ENCODE data around the gene MMP17. TPM values are rescaled to one million over a fixed set of nuclear protein-coding genes. Genes with fewer than 3 reads are reported as not detected.
"Not testable (repeated sequence)": the region's sequence is repeated elsewhere in the genome, so short reads cannot be mapped to it uniquely, and the experiment has no call there.

MMP17 gene
- polyA plus RNA-seq, 3 donors, result 0.81 to 2.5 (median 1.2) TPM

DNA sequence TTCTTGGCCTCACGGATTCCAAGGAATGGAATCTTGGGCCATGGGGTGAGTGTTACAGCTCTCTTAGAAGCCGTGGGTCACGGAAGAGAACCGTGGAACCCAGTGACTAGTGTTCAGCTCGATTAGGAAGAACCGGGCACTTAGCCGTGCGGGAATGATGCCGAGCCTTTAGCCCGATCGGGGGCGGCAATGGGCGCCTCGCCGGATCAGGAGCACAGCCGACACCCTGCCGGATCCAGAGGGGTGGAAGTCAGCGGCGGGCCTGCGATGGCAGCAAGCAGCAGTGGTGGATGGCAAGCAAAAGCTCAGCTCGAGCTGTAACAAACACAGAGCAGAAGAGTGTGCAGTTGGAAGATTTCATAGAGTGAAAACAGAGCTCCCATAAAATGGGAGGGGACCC lies 45.1 kb downstream of the MMP17 start:
- no peak for DNase-seq (ENCODE audit: extremely low read depth in 1 of 11, low read depth in 9 of 11, low spot score in 4 of 11)

DNA sequence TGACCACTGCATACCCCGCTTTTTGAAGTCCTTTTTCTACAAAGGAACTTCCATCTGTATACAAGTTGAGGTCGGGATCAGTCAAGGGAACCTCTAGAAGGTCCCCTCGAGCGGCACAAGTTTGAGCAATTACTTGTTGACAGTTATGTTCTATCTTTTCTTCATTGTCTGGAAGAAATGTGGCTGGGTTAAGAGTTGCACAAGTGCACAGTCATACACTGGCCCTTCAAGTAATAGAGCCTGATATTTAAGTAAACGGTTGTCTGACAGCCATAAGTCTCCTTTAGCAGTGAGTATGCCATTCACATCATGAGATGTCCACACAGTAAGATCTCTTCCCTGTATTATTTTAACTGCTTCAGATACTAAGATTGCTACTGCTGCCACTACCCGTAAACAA lies 46.8 kb downstream of the MMP17 start:
- not testable (repeated sequence) for DNase-seq (ENCODE audit: extremely low read depth in 1 of 11, low read depth in 9 of 11, low spot score in 4 of 11)

DNA sequence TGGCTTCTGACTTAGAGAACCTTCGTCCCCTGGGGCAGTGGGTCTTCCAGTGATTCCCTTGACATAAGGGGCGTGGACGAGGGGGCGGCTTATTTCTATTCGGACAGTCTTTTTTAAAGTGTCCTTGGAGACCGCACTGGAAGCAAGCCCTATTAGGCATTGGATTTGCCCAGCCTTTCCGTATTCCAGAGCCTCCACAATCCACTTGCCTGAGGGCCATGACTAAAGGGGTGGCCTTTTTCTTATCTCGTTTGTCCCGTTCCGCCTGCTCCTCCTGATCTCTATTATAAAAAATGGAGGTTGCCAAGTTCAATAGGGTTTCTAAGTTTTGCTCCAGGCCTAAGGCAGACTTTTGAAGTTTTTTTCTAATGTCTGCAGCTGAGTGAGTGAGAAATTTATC lies 49.0 kb downstream of the MMP17 start:
- DNase-seq (ENCODE audit: extremely low read depth in 1 of 11, low read depth in 9 of 11, low spot score in 4 of 11), result not testable (repeated sequence)

DNA sequence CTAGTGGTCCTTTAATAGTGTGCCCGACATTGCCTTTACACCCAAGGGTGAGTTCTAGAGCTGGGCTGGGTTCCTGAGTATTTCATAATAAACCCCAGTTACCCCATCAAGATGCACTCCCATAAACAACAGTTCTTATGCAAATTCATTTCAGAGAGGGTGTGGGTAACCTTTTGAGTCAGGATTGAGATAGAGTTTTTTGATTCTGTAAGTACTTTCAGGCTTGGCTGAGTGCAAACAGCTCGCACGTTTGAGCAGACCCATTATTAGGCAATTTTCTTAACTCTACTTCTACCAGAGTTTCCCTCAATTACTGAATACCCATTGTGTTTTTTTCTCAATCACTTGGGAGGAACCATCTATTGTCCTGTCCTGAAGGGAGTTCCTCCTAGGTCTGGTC lies 50.2 kb downstream of the MMP17 start:
- DNase-seq (ENCODE audit: extremely low read depth in 1 of 11, low read depth in 9 of 11, low spot score in 4 of 11), result not testable (repeated sequence)

DNA sequence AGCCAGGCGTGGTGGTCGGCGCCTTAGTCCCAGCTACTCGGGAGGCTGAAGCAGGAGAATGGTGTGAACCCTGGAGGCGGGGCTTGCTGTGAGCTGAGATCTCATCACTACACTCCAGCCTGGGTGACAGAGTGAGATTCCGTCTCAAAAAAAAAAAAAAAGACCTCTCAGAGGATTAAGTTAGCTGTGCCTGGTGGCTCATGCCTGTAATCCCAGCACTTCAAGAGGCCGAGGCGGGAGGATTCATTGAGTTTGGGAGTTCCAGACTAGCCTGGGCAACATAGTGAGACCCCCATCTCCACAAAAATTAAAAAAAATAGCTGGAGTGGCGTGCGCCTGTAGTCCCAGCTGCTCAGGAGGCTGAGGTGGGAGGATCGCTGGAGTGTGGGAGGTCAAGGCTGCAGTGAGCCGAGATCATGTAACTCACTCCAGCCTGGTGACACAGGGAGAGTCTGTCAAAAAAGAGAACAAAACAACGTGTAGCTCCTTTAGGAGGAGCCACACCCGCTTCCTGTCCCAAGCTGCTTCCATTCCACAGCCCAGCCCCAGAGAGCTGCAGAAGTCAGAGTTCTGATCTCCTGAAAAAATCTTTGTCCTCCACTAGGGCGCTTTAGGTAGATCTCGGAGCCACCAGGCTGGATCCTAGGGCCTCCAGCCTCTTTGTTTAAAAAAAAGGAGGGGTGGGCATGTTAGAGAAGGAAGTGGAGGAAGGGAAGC lies 54.8 kb downstream of the MMP17 start:
- no peak for DNase-seq (ENCODE audit: extremely low read depth in 1 of 11, low read depth in 9 of 11, low spot score in 4 of 11)

DNA sequence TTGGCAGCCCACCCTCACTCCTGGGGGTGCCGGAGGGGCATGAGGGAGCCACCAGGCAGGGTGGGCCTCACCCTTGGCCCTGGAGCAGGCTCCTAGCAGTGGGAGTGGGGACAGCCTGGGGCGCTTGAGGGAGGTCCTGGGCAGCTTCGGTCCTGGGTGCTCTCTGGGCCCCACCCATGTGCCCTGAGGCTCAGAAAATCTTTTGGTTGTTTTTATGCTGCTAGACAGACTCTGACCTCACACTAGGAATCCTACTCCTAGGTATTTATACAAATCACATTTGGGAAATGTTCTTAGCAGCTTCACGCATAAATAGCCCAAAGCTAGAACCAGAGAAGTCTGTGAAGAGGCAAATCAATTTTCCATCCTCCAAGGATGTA lies 55.3 kb downstream of the MMP17 start:
- no peak for DNase-seq (ENCODE audit: extremely low read depth in 1 of 11, low read depth in 9 of 11, low spot score in 4 of 11)

DNA sequence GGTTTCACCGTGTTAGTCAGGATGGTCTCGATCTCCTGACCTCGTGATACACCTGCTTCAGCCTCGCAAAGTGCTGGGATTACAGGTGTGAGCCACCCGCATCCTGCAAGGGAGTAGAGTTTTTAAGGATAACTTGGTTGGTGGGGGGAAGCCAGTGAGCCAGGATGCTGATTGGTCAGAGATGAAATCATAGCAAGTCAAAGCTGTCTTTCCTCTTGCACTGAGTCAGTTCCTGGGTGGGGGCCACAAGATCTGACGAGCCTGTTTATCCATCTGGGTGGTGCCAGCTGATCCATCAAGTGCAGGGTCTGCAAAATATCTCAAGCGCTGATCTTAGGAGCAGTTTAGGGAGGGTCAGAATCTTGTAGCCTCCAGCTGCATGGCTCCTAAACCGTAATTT lies 56.9 kb downstream of the MMP17 start:
- not testable (repeated sequence) for DNase-seq (ENCODE audit: extremely low read depth in 1 of 11, low read depth in 9 of 11, low spot score in 4 of 11)

DNA sequence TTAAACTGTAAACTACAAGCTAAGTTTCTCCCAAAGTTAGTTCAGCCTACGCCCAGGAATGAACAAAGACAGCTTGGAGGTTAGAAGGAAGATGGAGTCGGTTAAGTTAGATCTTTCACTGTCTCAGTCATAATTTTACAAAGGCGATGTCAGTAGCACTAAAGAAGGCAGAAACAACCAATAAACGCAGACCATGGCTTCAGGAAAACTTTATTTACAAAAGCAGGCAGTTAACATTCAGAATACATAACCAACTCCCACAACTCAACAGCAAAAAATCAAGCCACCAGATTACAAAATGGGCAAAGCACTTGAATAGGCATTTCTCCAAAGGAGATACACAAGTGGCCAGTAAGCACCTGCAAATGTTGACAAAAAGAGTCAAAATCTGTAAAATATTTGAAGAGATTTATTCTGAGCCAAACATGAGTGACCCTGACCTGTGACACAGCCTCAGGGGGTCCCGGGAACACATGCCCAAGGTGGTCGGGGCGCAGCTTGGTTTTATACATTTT lies 57.4 kb downstream of the MMP17 start:
- no peak for DNase-seq (ENCODE audit: extremely low read depth in 1 of 11, low read depth in 9 of 11, low spot score in 4 of 11)

DNA sequence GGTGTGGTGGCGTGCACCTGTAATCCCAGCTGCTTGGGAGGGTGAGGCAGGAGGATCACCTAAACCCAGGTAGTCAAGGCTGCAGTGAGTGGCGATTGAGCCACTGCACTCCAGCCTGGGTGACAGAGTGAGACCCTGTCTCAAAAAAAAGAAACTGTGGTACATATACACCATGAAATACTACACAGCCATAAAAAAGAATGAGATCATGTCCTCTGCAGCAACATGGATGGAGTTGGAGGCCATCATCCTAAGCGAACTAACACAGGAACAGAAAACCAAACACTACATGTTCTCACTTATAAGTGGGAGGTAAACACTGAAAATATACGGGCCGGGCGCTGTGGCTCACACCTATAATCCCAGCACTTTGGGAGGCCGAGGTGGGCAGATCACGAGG lies 63.5 kb downstream of the MMP17 start:
- DNase-seq (ENCODE audit: extremely low read depth in 1 of 11, low read depth in 9 of 11, low spot score in 4 of 11), result not testable (repeated sequence)

DNA sequence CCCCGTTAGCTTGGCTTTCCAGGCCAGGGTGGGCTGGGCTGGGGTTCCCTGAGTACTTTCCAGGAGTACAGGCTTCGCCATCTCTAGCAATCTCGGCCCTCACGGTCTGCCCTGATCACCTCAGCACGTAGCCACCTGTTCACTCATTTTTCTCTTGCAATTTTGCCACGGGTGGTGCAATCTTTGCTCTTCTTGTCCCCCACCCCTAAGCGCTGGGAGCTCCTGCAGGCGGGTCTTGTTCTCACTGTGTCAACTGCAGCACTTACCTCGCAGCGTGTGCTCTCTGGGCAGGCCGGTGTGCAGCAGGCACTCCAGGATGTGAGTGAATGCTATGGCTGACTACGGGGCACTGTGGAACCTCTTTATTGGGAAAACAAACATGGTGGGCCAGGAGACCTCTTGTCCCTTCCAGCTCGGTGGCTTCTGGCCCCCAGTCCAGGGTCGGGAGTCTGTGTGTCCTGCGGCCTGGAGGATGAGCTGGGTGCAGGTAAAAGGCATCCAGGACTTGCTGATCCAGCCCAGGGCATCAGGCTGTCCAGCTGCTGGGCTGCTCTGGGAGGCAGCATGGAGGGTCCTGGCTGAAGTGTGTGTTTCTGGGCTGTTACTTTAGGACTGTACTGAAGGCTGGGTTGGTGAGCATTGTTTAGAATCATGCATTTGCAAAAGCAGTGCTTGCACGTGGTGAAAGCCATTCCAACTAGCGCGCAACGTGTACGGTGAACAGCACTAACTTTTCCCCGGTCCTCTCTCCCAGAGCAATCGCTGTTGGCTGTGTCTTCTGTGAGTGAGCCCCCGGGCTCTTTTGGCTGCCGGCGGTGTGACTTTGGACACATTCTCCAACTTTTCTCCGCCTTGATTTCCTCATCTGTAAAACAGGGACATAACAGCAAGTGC lies 64.8 kb downstream of the MMP17 start:
- DNase-seq (ENCODE audit: extremely low read depth in 1 of 11, low read depth in 9 of 11, low spot score in 4 of 11), result no peak

DNA sequence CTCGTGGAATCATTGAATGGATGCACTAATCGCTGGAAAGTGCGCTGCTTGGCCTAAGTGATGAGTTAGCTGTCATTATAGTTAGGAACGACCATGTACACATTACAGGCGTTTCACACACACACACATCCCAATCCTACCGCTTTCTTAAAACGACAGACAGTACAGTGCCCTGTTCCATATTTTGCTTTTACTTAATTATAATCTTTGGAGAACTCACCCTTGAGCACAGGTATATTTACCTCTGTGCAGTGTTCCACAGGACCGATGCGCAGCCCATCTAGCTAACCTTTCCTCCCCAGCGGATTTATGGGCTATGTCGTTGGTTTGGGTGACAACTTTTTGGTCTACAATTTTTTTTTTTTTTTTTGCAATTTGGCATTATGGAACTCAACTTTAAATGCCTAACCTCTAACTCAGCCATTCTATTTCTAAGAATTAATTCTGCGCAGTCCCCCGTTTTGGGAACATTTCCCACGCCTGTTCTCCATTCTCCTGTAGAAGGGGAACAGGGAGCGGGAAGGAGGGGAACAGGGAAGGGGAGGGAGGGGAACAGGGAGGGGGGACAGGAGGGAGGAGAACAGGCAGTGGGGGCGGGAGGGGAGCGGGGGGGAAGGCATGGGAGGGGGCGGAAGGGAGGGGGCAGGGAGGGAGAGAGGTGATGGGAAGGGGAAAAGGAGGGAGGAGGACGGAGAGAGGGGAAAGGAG lies 65.6 kb downstream of the MMP17 start:
- DNase-seq (ENCODE audit: extremely low read depth in 1 of 11, low read depth in 9 of 11, low spot score in 4 of 11), result peak in 2 of 11 donors; percentile 4 to 24

DNA sequence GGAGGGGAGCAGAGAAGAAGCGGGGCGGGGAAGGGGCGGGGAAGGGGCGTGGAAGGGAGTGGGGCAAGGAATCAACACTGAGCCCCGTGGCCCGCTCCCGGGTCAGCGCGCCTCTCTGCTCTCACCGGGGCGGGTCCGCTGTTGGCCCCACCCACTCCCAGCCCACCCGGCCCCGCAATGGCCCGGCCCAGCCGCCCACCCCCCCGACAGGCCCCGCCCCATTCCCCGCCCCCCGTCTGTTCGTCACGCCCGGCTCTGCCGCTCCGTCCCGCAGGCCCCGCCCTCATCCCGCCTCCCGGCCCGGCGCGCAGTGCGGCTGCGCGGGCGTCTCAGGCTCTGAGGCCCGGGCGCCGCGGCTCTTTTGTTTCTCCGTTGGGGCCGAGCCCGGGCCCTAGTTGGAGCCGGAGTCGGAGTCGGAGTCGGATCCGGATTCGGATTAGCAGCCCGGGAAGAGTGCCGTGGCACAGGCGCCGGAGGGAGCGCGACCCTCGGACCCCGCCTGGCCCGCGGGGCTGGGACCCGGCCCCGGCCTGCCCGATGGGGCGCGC lies 66.2 kb downstream of the MMP17 start, which contains the start of gene ULK1:
Gene ULK1 (plus strand): TSS at position 310 of the 548 bp plus-strand sequence. CDS start 380 bp downstream, outside the sequence.
- DNase-seq (ENCODE audit: extremely low read depth in 1 of 11, low read depth in 9 of 11, low spot score in 4 of 11), result peak; percentile 61 to 90 (median 84)

DNA sequence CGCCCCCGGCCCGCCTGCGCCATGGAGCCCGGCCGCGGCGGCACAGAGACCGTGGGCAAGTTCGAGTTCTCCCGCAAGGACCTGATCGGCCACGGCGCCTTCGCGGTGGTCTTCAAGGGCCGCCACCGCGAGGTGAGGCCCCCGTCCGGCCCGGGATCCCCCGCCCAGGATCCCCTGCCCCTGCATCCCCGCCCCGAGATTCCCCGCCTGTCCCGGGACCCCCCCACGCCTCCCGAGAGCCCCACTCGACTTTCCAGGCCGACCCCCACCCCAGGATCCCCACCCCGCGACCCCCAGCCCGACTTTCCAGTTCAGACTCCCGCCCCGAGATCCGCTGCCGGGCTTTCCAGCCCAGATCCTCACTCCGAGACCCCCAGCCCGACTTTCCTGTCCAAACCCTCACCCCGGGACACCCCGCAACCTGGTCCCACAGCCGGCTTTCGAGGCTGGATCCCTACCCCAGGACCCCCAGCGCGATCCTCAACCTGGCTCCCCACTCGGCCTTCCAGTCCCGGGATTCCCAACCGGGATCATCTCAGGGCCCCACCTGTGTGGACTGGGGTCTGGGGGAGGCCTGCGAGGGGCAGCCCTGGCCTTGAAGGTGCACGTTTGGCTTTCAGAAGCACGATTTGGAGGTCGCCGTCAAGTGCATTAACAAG lies 66.9 kb downstream of the MMP17 start:
- DNase-seq (ENCODE audit: extremely low read depth in 1 of 11, low read depth in 9 of 11, low spot score in 4 of 11), result peak in 1 of 11 donors; percentile 3

DNA sequence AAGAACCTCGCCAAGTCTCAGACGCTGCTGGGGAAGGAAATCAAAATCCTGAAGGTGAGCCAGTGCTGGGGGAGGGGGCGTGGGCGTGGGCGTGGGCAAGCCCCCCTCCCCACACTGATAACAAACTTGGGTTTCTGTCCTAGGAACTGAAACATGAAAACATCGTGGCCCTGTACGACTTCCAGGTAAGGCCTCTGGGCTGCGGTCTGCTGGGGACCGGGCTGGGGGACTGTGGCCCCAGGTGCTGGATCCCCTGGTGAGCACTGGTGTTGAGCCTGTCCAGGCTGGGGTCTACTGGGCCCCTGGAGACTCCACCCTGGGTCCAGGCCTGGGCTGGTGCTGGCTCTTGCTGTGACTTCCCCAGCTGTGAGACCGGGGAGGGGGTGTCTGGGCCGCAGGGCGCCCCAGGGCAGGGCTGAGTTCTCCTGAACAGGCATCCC lies 67.5 kb downstream of the MMP17 start:
- peak in 1 of 11 donors; percentile 7 for DNase-seq (ENCODE audit: extremely low read depth in 1 of 11, low read depth in 9 of 11, low spot score in 4 of 11)

DNA sequence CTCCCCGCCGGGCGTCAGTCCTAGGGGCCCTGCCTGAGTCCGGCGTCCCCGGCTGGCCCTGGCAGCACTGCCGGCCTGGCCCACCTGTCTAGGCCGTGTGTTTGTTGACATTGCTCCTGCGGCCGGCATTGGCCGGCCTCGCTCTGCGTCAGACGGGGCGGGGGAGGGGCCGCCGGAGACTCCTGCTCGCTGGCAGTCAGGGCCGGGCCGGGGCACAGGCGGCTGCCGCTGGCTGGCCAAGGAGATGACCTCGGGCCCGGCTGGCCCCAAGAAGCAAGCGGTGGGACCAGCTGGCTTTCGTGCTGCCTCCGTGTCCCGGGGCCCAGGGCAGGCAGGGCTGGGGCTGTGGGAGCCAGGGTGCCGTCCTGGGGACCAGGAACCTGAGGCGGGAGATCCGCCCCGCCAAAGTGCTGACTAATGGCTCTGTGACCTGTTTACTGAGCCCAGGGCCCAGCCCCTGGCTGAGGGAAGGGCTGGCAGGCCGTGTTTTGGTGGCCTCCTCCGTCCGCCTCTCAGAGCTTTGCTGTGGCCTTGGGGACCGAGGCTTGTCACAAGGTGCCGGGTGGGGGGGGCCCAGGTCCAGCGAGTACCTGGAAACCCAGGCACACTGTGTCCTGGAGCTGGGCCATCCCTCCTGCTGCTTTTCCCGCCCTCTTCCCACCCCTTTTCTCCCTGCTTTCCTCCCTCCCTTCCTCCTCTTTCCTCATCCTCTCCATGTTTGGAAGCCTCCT lies 68.1 kb downstream of the MMP17 start:
- peak; percentile 51 to 80 (median 67) for DNase-seq (ENCODE audit: extremely low read depth in 1 of 11, low read depth in 9 of 11, low spot score in 4 of 11)

DNA sequence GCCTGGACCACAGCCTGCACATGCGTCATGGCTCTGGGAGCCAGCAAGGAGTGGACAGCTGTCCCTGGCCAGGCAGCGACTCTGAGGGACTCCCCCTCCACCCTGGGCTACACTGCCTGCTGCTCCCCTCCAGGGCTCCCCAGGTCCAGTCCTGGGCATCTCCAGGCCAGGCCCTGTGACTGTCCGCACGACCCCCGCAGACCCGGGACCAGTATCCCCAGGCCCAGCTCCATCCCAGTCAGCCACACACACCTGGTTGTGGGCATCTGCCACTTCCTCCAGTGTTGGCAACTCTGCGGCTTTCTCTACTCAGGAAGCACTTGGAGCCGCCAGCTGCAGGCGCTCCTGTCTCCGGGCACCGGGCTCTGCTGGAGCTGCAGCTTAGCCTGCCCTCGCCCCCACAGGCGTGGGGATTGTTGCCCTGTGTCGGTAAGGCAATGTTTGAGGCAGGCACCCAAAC lies 68.6 kb downstream of the MMP17 start:
- DNase-seq (ENCODE audit: extremely low read depth in 1 of 11, low read depth in 9 of 11, low spot score in 4 of 11), result peak in 2 of 11 donors; percentile 11 to 33

DNA sequence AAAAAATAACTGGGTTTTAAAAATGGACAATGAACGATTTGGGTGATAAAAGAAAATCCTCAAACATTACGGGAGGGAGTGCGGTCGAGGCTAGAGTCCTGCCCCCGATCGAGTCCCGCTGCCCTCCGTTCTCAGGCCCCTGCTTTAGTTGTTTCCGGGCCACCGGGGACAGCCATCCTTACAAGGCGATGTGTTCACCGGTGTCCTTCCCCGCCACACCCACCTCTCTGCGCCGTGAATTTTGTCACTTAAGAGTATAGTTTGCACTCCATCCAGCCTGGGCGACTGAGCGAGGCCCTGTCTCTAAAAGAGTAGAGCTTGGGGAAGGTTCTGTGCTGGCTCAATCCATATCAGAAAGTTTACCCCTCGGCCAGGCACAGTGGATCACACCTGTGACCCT lies 69.1 kb downstream of the MMP17 start:
- DNase-seq (ENCODE audit: extremely low read depth in 1 of 11, low read depth in 9 of 11, low spot score in 4 of 11), result no peak

DNA sequence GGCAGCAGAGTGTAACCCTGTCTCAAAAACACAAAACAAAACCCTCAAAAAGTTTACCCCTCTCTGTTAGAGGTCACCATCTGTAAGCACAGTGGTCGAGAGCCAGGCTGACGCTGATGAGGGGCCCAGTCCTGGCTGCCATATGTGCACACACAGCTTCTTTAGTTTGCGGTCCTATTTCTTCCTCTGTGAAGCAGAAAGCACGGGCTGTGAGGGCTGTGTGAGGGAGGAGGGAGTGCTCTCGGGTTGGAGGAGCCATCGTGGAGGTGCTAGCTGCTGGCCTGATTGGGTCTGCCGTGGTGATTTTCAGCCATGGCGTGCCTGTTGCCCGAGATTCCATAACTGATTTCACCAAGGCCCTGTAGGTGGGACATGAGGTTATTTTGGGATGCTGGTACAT lies 69.7 kb downstream of the MMP17 start:
- DNase-seq (ENCODE audit: extremely low read depth in 1 of 11, low read depth in 9 of 11, low spot score in 4 of 11), result no peak
